MM.1S (cell line): ENCODE results near the gene RNF208.

Source experiments
- DNase-seq: peaks from one replicate; pipeline ENCODE4 v3.0.0-alpha.2; 2015
- H2AFZ ChIP-seq: fragments of 300-600 bp; sonication (generic); 2 replicates; pipeline ENCODE4 v1.6.0; 2016; ENCODE audit warnings: antibody characterized with exemption, low read length
- H3F3A ChIP-seq: fragments of 300-600 bp; sonication (generic); 2 replicates; pipeline ENCODE4 v1.6.1; 2016; ENCODE audit warnings: mild to moderate bottlenecking, antibody characterized with exemption, low read length, moderate library complexity, mixed read lengths; ENCODE audit not compliant: insufficient read depth
- H3K27ac ChIP-seq: fragments of 300-600 bp; sonication (generic); 2 replicates; pipeline ENCODE4 v1.5.1; 2016; ENCODE audit warnings: mild to moderate bottlenecking, low read length
- H3K27me3 ChIP-seq: fragments of 300-600 bp; sonication (generic); replicated peaks from 2 replicates; pipeline ENCODE4 v1.6.0; 2016; ENCODE audit warnings: low read length; ENCODE audit not compliant: insufficient read depth
- H3K36me3 ChIP-seq: fragments of 300-600 bp; sonication (generic); replicated peaks from 2 replicates; pipeline ENCODE4 v1.6.1; 2016; ENCODE audit warnings: mild to moderate bottlenecking, low read length, mixed read lengths; ENCODE audit not compliant: insufficient read depth
- H3K4me1 ChIP-seq: fragments of 300-600 bp; sonication (generic); 2 replicates; pipeline ENCODE4 v1.6.1; 2016; ENCODE audit warnings: low read length, mixed read lengths
- H3K4me2 ChIP-seq: fragments of 300-600 bp; sonication (generic); 2 replicates; pipeline ENCODE4 v1.6.0; 2016; ENCODE audit warnings: low read depth, low read length
- H3K4me3 ChIP-seq: fragments of 300-600 bp; sonication (generic); 2 replicates; pipeline ENCODE4 v1.5.1; 2016; ENCODE audit warnings: low read length, mixed read lengths
- H3K79me2 ChIP-seq: fragments of 300-600 bp; sonication (generic); 2 replicates; pipeline ENCODE4 v1.6.1; 2016; ENCODE audit warnings: mixed run types, low read length, mixed read lengths
- H3K9ac ChIP-seq: fragments of 300-600 bp; sonication (generic); 2 replicates; pipeline ENCODE4 v1.6.1; 2016; ENCODE audit warnings: low read length, mixed read lengths
- H3K9me2 ChIP-seq: fragments of 300-600 bp; sonication (generic); replicated peaks from 2 replicates; pipeline ENCODE4 v1.6.1; 2016; ENCODE audit warnings: mild to moderate bottlenecking, low read length, mixed read lengths; ENCODE audit not compliant: insufficient read depth
- H3K9me3 ChIP-seq: fragments of 300-600 bp; sonication (generic); replicated peaks from 2 replicates; pipeline ENCODE4 v1.6.1; 2016; ENCODE audit warnings: mild to moderate bottlenecking, low read length, mixed read lengths; ENCODE audit not compliant: insufficient read depth
- H4K20me1 ChIP-seq: fragments of 300-600 bp; sonication (generic); 2 replicates; pipeline ENCODE4 v1.6.1; 2016; ENCODE audit warnings: mild to moderate bottlenecking, low read length, moderate library complexity, mixed read lengths; ENCODE audit not compliant: insufficient read depth
- EZH2 ChIP-seq: fragments of 300-600 bp; sonication (generic); optimal IDR thresholded peaks from 2 replicates; pipeline ENCODE3; 2017; ENCODE audit warnings: low read depth, mild to moderate bottlenecking, antibody characterized with exemption, low read length, mixed read lengths
- EZH2phosphoT487 ChIP-seq: fragments of 300-600 bp; sonication (generic); IDR thresholded peaks from 2 replicates; pipeline ENCODE4 v1.6.1; 2018; ENCODE audit warnings: antibody characterized with exemption, low read length
- TF ChIP-seq, protein P1 (sequence below): fragments of 300-600 bp; sonication (generic); IDR thresholded peaks from 2 replicates; pipeline ENCODE4 v1.5.1; 2016; ENCODE audit warnings: antibody characterized with exemption, low read length, mixed read lengths

Gene RNF208

DNA sequence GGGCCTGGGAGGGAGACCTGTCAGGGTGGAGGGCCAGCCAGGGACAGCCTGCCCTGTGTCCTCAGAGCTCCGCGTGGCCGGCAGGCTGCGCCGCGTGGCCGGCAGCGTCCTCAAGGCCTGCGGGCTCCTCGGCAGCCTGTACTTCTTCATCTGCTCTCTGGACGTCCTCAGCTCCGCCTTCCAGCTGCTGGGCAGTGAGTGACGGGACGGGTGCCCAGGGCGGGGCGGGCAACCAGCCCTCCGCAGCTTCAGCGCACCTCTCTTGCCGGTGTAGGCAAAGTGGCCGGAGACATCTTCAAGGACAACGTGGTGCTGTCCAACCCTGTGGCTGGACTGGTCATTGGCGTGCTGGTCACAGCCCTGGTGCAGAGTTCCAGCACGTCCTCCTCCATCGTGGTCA lies 10.5 kb upstream of the RNF208 start:
- Histone ChIP-seq H4K20me1 (no peaks in the 10 kb centered on the region), H3K27me3 (peaks cover 77% of the 10 kb centered on the region), H3K27ac (no peak overlapping the region), H3K9me3 (no peaks in the 10 kb centered on the region), H3K36me3 (no peaks in the 10 kb centered on the region), H3F3A (no peaks in the 10 kb centered on the region), H3K9me2 (no peaks in the 10 kb centered on the region), H3K4me1 (peaks cover 9% of the 10 kb centered on the region; the same call in 1 of the 2 replicates), H3K4me2 (no peak overlapping the region), H3K79me2 (no peaks in the 10 kb centered on the region), H2AFZ (no peak overlapping the region), H3K4me3 (no peak overlapping the region), H3K9ac (no peak overlapping the region)
- no peak for DNase-seq
- no peak for TF ChIP-seq EZH2
- TF ChIP-seq EZH2phosphoT487: no peak
- TF ChIP-seq, protein P1, sequence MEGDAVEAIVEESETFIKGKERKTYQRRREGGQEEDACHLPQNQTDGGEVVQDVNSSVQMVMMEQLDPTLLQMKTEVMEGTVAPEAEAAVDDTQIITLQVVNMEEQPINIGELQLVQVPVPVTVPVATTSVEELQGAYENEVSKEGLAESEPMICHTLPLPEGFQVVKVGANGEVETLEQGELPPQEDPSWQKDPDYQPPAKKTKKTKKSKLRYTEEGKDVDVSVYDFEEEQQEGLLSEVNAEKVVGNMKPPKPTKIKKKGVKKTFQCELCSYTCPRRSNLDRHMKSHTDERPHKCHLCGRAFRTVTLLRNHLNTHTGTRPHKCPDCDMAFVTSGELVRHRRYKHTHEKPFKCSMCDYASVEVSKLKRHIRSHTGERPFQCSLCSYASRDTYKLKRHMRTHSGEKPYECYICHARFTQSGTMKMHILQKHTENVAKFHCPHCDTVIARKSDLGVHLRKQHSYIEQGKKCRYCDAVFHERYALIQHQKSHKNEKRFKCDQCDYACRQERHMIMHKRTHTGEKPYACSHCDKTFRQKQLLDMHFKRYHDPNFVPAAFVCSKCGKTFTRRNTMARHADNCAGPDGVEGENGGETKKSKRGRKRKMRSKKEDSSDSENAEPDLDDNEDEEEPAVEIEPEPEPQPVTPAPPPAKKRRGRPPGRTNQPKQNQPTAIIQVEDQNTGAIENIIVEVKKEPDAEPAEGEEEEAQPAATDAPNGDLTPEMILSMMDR: no peak

DNA sequence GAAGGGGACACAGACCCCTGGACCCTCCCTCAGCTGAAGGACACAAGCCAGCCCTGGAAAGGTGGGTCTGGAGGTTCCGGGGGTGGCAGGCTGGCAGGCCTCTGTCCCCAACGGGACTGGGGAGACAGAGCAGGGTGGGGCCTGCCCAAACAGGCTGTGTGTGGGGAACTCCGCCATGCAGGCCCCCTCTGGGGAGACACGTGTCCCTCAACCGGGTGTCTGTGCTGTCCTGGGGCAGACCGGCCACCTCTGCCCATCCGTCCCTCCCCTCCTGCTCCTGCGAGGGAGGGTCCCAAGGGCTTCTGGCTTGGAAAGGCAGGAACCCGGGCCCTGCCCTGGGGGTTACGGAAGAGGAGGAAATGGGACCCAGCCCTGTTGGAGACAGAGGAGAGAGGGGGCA lies 10.1 kb upstream of the RNF208 start:
- no peak for DNase-seq

DNA sequence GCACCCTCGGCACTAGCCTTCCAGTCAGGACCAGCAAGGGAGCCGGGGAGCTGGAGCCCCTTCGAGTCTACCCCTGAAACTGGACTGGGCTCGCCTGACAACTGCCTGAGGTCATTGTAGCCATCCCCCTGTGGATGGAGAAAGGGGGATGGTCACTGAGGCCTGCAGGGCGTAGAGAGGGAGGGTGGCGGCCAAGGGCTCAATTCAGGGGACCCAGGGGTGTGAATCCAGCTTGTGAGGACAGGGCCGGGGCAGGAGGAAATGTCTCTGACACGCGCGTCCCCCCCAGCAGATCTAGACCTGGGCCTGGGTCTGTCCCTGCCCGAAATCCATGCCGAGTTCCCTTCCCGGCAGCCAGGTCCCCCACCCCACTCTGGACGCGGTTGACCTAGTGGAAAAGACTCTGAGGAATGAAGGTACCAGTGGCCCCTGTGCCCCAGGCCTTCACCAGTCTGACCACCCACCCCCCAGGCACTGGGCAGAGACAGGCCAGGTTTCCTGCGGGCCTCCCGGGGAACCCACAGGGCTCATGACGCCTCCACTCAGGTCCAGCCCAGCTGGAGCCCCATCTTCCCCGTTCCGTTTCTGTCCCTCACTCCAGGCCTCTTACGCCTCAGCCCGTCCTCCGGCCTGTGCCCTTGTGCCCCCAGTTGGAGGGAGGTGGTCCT lies 9.5 kb upstream of the RNF208 start:
- Histone ChIP-seq H3K27ac (no peak overlapping the region), H3K4me2 (no peak overlapping the region), H3K9me3 (no peaks in the 10 kb centered on the region), H3K27me3 (peaks cover 77% of the 10 kb centered on the region), H2AFZ (no peak overlapping the region), H4K20me1 (no peaks in the 10 kb centered on the region), H3F3A (no peaks in the 10 kb centered on the region), H3K9me2 (no peaks in the 10 kb centered on the region), H3K79me2 (no peaks in the 10 kb centered on the region), H3K9ac (no peak overlapping the region), H3K4me1 (0 out of 2 replicates have a peak, but pooled peaks cover 5% of the 10 kb centered on the region), H3K4me3 (no peak overlapping the region), H3K36me3 (no peaks in the 10 kb centered on the region)
- no peak for TF ChIP-seq EZH2phosphoT487
- TF ChIP-seq, protein P1: no peak
- no peak for TF ChIP-seq EZH2
- no peak for DNase-seq

More for the DNA sequence above, 10.1 kb upstream of the RNF208 start:
- Histone ChIP-seq H3K9me2 (no peaks in the 10 kb centered on the region), H4K20me1 (no peaks in the 10 kb centered on the region), H3K4me1 (peaks cover 9% of the 10 kb centered on the region; the same call in 1 of the 2 replicates), H3K9ac (no peak overlapping the region), H3K9me3 (no peaks in the 10 kb centered on the region), H3K27me3 (peaks cover 77% of the 10 kb centered on the region), H3K4me3 (no peak overlapping the region), H3K27ac (no peak overlapping the region), H3K79me2 (no peaks in the 10 kb centered on the region), H3K36me3 (no peaks in the 10 kb centered on the region), H2AFZ (no peak overlapping the region), H3K4me2 (no peak overlapping the region), H3F3A (no peaks in the 10 kb centered on the region)
- TF ChIP-seq EZH2 (no peak), EZH2phosphoT487 (no peak)
- TF ChIP-seq, protein P1: no peak
